ENCODE measurements around the gene NAIF1. TPM values are rescaled to one million over a fixed set of nuclear protein-coding genes. Genes with fewer than 3 reads are reported as not detected.

NAIF1 gene
- total and polyA plus RNA-seq, 7 donors, result 5.5 to 11.0 (median 8.4) TPM

GRCh38 chr9:128092199-128092977 lies 25.3 kb upstream of the NAIF1 start:
- intact Hi-C loops (cut with DNase I), result no loop called here
- no peak for DNase-seq
- no peaks in the 10 kb centered on the region for H3K9me3 ChIP-seq
- no peaks in the 10 kb centered on the region for H3K27me3 ChIP-seq
- peak overlapping the region; percentile 91 to 98 (median 92) for H3K27ac ChIP-seq
- H3K4me3 ChIP-seq, result no peak overlapping the region
- peaks cover 0 to 55% (median 53%) of the 10 kb centered on the region in 4 donors for H3K4me1 ChIP-seq
- 89 to 90% methylated on average over 16 of the region's 16 CpGs for WGBS, 2 donors
- H3K36me3 ChIP-seq, result no peaks in the 10 kb centered on the region
- TF ChIP-seq, protein P1, sequence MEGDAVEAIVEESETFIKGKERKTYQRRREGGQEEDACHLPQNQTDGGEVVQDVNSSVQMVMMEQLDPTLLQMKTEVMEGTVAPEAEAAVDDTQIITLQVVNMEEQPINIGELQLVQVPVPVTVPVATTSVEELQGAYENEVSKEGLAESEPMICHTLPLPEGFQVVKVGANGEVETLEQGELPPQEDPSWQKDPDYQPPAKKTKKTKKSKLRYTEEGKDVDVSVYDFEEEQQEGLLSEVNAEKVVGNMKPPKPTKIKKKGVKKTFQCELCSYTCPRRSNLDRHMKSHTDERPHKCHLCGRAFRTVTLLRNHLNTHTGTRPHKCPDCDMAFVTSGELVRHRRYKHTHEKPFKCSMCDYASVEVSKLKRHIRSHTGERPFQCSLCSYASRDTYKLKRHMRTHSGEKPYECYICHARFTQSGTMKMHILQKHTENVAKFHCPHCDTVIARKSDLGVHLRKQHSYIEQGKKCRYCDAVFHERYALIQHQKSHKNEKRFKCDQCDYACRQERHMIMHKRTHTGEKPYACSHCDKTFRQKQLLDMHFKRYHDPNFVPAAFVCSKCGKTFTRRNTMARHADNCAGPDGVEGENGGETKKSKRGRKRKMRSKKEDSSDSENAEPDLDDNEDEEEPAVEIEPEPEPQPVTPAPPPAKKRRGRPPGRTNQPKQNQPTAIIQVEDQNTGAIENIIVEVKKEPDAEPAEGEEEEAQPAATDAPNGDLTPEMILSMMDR (IDR thresholded peaks at IDR 0.05), result no peak
- TF ChIP-seq EP300 (IDR thresholded peaks at IDR 0.05) (no peak), POLR2AphosphoS5 (IDR thresholded peaks at IDR 0.05) (no peak)

DNA sequence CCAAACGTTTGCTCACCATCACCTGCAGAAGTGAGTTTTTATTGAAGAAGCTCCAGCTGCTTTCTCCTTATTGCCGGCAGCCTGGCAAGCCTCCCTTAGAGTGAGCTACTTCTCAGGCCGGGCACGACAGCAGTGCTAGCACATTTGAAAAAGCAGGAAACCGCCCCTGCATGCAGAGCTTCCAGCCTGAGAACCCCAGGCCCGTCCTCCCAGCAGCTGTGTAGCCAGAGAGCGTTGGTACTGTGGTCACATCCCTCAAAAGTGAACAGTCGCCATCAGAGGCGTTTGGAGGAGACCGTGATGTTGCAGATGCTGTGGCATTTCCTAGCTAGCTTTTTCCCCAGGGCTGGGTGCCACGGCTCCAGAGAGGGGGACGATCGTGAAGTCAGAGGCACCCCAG lies 24.5 kb upstream of the NAIF1 start:
- Histone ChIP-seq H3K9me3 (no peaks in the 10 kb centered on the region), H3K36me3 (no peaks in the 10 kb centered on the region), H3K27me3 (no peaks in the 10 kb centered on the region), H3K27ac (peak overlapping the region; percentile 91 to 98 (median 92)), H3K4me1 (peaks cover 0 to 51% (median 48%) of the 10 kb centered on the region in 4 donors), H3K4me3 (peak overlapping the region in 3 of 4 donors; percentile 9 to 13 (median 11))
- no peak for TF ChIP-seq EP300 (IDR thresholded peaks at IDR 0.05)
- TF ChIP-seq, protein P1 (IDR thresholded peaks at IDR 0.05), result no peak
- no peak for TF ChIP-seq POLR2A (IDR thresholded peaks at IDR 0.05)
- no peak for TF ChIP-seq POLR2AphosphoS5 (IDR thresholded peaks at IDR 0.05)
- intact Hi-C loops (cut with DNase I), result no loop called here
- no peak for DNase-seq
- WGBS, 2 donors, result 56 to 66% methylated on average over 13 of the region's 13 CpGs

- intact Hi-C loops (cut with DNase I), result no loop called here
- Histone ChIP-seq H3K27ac (peak overlapping the region; percentile 91 to 98 (median 92)), H3K27me3 (no peaks in the 10 kb centered on the region), H3K4me3 (peak overlapping the region in 3 of 4 donors; percentile 9 to 13 (median 11)), H3K4me1 (peaks cover 0 to 51% (median 48%) of the 10 kb centered on the region in 4 donors), H3K36me3 (no peaks in the 10 kb centered on the region), H3K9me3 (no peaks in the 10 kb centered on the region)
- WGBS, 2 donors, result 66 to 84% methylated on average over 13 of the region's 13 CpGs
- peak in 1 of 4 donors; percentile 29 for TF ChIP-seq POLR2AphosphoS5 (IDR thresholded peaks at IDR 0.05)
- no peak for TF ChIP-seq POLR2A (IDR thresholded peaks at IDR 0.05)
- DNase-seq, result peak; percentile 92
These were observed 24.0 kb upstream of the NAIF1 start for GRCh38 chr9:128091144-128091543.

DNA sequence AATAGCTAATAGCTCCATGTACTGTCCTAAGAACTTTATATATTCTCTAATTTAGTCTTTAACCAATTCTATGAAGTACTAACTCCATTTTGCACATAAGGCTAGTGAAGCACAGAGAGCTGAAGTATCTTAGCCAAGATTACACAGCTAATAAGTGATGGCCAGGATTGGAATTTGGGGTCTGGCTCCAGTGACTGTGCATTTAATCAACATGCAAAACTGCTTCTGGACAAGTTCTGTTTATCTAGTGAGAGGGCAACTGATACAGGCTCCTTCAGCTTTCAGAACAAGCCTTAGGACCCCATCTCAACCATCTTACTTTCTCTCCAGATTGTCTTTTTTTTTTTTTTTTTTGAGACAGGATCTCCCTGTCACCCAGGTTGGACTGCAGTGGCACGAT lies 22.2 kb upstream of the NAIF1 start:
- TF ChIP-seq, protein P1 (IDR thresholded peaks at IDR 0.05), result no peak
- TF ChIP-seq POLR2A (IDR thresholded peaks at IDR 0.05) (no peak), POLR2AphosphoS5 (IDR thresholded peaks at IDR 0.05) (no peak), EP300 (IDR thresholded peaks at IDR 0.05) (no peak)
- intact Hi-C loops (cut with DNase I), result no loop called here
- 86 to 94% methylated on average over 1 of the region's 1 CpG for WGBS, 2 donors
- H3K36me3 ChIP-seq, result no peaks in the 10 kb centered on the region
- H3K4me3 ChIP-seq, result no peak overlapping the region
- no peak for DNase-seq
- no peak overlapping the region for H3K27ac ChIP-seq
- peaks cover 0 to 44% (median 40%) of the 10 kb centered on the region in 4 donors for H3K4me1 ChIP-seq
- no peaks in the 10 kb centered on the region for H3K9me3 ChIP-seq
- no peaks in the 10 kb centered on the region for H3K27me3 ChIP-seq

- 71 to 78% methylated on average over 9 of the region's 9 CpGs for WGBS, 2 donors
- H3K27ac ChIP-seq, result no peak overlapping the region
- no peaks in the 10 kb centered on the region for H3K9me3 ChIP-seq
- H3K4me3 ChIP-seq, result no peak overlapping the region
- no peak for TF ChIP-seq POLR2A (IDR thresholded peaks at IDR 0.05)
- no peak for TF ChIP-seq EP300 (IDR thresholded peaks at IDR 0.05)
- TF ChIP-seq, protein P1 (IDR thresholded peaks at IDR 0.05), result no peak
- no peak for TF ChIP-seq POLR2AphosphoS5 (IDR thresholded peaks at IDR 0.05)
- intact Hi-C loops (cut with DNase I), result no loop called here
- H3K4me1 ChIP-seq, result peaks cover 0 to 45% (median 34%) of the 10 kb centered on the region in 4 donors
- no peaks in the 10 kb centered on the region for H3K36me3 ChIP-seq
- H3K27me3 ChIP-seq, result no peaks in the 10 kb centered on the region
- DNase-seq, result no peak
These were observed 21.3 kb upstream of the NAIF1 start for GRCh38 chr9:128088253-128088945.

Measured in sigmoid colon (tissue), 7 donors.